Measurements from ENCODE around the gene GZMM. TPM values are rescaled to one million over a fixed set of nuclear protein-coding genes. Genes with fewer than 3 reads are reported as not detected.

Gene GZMM
- total RNA-seq, 1 experiment from 2014 or later, result 0.66 TPM

- Histone ChIP-seq H3K4ac (ENCODE audit: low read depth, low read length) (no peak overlapping the region), H3K23ac (ENCODE audit: insufficient read length, low read depth, low read length) (no peak overlapping the region), H3K9me3 (ENCODE audit: control insufficient read depth, low read depth, low read length) (no peaks in the 10 kb centered on the region), H3K18ac (ENCODE audit: insufficient read length, low read depth, low read length) (no peak overlapping the region), H4K91ac (ENCODE audit: insufficient read length, low read depth, low read length) (no peak overlapping the region), H3K14ac (ENCODE audit: insufficient read depth, low read length) (no peak overlapping the region), H3K79me2 (ENCODE audit: insufficient read depth, low read length) (no peaks in the 10 kb centered on the region), H3K23me2 (ENCODE audit: insufficient read length, low read depth, low read length, poor library complexity, severe bottlenecking) (peaks cover 2% of the 10 kb centered on the region), H2BK5ac (ENCODE audit: insufficient read length, low read length) (no peak overlapping the region), H3K79me1 (ENCODE audit: insufficient read depth, low read depth, low read length, poor library complexity, severe bottlenecking) (no peaks in the 10 kb centered on the region), H3K9ac (ENCODE audit: extremely low read depth, insufficient read length, low read length) (no peak overlapping the region), H2BK20ac (ENCODE audit: low read depth, low read length, poor library complexity, severe bottlenecking) (no peak overlapping the region), H2AFZ (ENCODE audit: low read length) (no peak overlapping the region), H4K20me1 (ENCODE audit: control insufficient read depth, insufficient read depth, insufficient read length) (no peaks in the 10 kb centered on the region), H2BK15ac (ENCODE audit: low read depth, low read length) (no peak overlapping the region), H3K56ac (ENCODE audit: insufficient read length, low read depth, low read length) (no peak overlapping the region), H3K27ac (ENCODE audit: insufficient read length, low read depth, low read length) (no peak overlapping the region), H3K4me1 (ENCODE audit: insufficient read depth, low read length) (no peaks in the 10 kb centered on the region), H3K4me2 (ENCODE audit: insufficient read depth, insufficient read length, low read length) (no peak overlapping the region), H2BK120ac (ENCODE audit: low read depth, low read length, poor library complexity, severe bottlenecking) (no peak overlapping the region), H3T11ph (ENCODE audit: low read length) (no peak overlapping the region), H2BK12ac (ENCODE audit: insufficient read length, low read depth, low read length) (no peak overlapping the region), H3K27me3 (ENCODE audit: insufficient read depth, low read length) (no peaks in the 10 kb centered on the region), H4K5ac (ENCODE audit: insufficient read length, low read depth, low read length) (no peak overlapping the region), H2AK5ac (ENCODE audit: insufficient read length, low read length) (no peak overlapping the region), H4K8ac (replicated peaks; ENCODE audit: insufficient read length, low read depth, low read length) (no peak overlapping the region)
- no peak for TF ChIP-seq CTCF (conservative IDR thresholded peaks at IDR 0.05)
- WGBS (ENCODE audit: extremely low coverage, insufficient read length, low lambda C conversion rate), result no CpG with 5 or more reads among the region's 29 CpGs
- no peak for DNase-seq
- Mint-ChIP-seq H3K36me3 (ENCODE audit: insufficient read depth in 1 of 3, low read depth in 3 of 3) (peaks cover 3 to 9% (median 3%) of the 10 kb centered on the region in 3 experiments; a peak in 5 of 7 replicates), H3K9me3 (peaks cover 0 to 2% of the 10 kb centered on the region in 2 experiments; a peak in 1 of 5 replicates), H3K4me1 (peaks cover 6 to 24% of the 10 kb centered on the region in 2 experiments), H3K27me3 (ENCODE audit: low read depth) (peaks cover 47% of the 10 kb centered on the region), H3K27ac (no peak overlapping the region), H3K4me3 (no peak overlapping the region)
Observed at GRCh38 chr19:524062-524674, 19.7 kb upstream of the GZMM start.
